ENCODE data around the gene B4GALT1.

DNA sequence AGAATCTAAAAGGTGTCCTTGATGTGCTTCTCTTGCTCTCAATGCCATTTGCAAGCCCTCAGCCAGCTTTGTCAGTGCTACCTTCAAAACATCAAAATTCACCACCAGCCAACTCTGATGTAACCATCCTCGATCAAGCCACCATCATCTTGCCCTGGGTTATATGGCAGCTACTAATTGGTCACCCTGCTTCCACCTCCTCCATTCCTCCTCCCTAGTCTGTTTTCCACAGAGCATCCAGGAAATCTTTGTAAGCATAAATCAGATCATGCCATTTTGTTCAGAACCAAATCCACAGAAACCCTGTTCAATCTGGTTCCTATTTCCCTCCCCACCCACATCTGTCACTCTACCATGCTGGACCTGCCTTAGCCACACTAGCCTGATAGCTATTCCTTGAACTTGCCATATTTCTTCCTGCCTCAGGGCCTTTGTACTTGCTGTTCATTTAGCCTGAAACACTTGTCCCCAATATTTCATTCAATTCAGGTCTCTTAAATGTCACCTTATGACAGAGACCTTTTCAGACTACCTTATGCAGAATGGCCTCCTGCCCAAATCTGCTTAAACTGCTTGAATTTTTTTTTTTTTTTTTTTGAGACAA is 1.9 kb upstream of the B4GALT1 start:
- TF ChIP-seq POLR2AphosphoS5 (IDR thresholded peaks at IDR 0.05; ENCODE audit: low read depth, low read length) (no peak), POLR2A (IDR thresholded peaks at IDR 0.05; ENCODE audit: low read depth, low read length) (no peak), TAF1 (IDR thresholded peaks at IDR 0.05; ENCODE audit: borderline replicate concordance, low read depth, low read length) (no peak)

Data from GM12892 (cell line).